HS-27A (cell line): ENCODE results near the gene CDC42EP1.
"Not testable (repeated sequence)": the region's sequence is repeated elsewhere in the genome, so short reads cannot be mapped to it uniquely, and the experiment has no call there.

Experiments used
- DNase-seq: peaks from one replicate; pipeline ENCODE4 v3.0.0-alpha.2; 2012; ENCODE audit warnings: low read depth, missing footprints

The CDC42EP1 gene

GRCh38 chr22:37559901-37560607 lies at the start of gene CDC42EP1:
Gene CDC42EP1 (plus strand): TSS chr22:37560480. CDS start chr22:37566350, 5,870 bp downstream.
- no peak for DNase-seq

DNA sequence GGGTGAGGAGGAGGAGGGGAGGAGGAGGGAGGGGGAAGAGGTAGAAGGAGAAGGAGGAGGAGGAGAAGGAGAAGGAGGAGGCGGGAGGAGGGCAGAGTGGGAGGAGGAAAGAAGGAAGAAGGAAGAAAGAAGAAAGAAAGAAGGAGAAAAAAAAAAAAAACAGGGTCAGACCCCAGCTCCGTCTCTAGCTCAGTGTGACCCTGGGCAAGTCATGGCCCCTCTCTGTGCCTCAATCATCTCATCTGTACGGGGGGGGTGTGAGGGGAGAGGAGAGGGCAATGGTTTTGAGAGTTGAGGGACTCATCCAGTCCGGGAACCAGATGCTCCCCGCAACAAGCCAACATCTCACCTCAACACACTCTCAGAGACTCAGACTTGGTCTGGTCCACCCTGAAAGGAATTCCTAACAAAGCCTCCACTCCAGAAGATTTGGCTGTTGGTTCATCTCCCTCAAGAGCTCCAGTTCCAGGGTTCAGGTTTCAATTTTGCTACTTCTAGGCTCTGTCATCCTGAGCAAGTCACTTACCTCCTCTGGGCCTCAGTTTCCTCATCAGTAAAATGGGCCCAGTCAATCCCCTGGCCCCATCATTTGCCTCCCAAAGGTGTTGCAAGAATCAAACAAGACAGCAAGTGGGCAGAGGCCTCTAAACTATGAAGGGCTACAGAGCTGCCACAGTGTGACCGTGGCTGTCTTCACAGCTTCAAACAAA lies 48.7 kb upstream of the CDC42EP1 start:
- no peak for DNase-seq

DNA sequence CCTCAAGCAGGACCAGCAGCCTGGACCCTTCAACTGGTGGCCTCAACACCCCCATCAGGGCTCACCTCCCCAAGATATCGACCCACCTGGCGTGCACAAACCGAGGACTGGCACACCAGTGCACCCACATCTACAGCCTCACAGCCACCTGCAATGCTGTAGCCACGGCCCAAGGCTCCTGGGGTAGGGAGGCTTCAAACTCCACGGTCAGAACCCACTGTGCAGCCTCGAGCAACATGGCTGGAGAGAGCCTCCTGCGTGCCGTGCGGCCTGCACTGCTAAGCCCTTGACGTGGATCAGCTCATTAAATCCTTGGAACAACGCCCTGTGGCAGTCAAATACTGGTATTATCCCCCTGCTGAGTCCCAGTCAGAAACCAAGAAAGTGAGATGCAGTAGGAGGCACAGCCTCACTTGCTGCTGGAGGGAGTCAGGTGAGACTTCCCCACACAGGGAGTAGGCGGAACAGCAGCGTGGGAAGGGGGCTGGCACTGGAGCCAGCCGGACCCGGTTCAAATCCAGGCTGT lies 45.7 kb upstream of the CDC42EP1 start:
- DNase-seq, result no peak

- no peak for DNase-seq
Measured at GRCh38 chr22:37515901-37516300, 44.4 kb upstream of the CDC42EP1 start.

DNA sequence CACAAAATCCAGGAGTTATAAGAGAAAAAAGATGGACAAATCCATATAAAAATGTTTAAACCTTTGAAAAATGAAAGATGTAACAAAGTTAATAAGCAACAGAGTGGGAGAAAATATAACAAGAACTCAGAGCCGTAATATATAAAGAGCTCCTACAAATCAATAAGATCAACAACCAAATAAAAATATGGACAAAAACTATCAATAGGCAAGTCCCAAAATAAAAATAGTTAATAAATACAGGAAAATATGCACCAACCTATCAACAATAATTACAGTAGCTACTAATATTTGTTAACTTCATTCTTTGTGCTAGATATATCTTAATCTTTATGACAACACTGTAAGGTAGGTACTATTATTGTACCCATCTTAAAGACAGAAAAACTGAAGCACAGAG lies 43.8 kb upstream of the CDC42EP1 start:
- DNase-seq, result no peak

GRCh38 chr22:37517826-37518450 lies 42.3 kb upstream of the CDC42EP1 start:
- no peak for DNase-seq

DNA sequence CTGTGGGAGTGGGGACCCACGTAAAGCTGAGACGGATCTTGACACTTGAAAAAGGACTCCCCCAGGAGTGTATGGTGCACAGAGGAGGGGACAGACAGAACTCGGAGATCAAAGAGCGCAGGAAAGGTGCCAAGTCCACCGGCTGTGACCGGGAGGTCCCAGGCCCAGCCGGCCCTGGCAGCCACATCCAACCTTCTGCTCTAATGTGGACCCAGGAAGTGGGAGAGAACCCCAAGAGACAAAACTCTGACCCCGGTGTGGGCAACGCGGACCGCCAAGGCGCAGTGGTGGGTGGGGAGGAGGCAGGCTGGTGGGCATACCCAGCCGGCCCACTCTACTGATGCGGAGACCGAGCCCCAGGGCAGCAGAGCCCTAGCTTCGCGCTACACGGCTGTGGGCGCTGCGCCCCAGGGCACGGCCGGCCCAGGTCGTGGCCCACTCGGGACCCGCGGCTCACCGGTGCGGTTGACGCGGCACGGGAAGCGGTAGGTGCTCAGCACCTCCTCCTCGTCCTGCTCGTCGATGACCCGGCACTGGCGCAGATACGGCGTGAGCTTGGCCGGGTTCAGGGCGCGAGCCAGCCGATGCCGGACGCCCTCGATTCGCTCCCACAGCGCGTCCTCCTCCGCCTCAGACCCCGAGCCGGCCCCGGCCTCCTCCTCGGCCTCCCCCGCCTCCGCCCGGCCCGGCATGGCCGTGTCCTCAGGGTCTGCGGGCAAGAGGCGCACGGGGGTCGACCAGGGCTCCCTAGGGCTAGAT lies 41.6 kb upstream of the CDC42EP1 start:
- DNase-seq, result no peak

- DNase-seq, result no peak
Measured at GRCh38 chr22:37519268-37520195, 40.7 kb upstream of the CDC42EP1 start, which contains the start of gene CARD10. Gene CARD10 (minus strand): TSS chr22:37519415. CDS start chr22:37519200, 215 bp downstream.

- no peak for DNase-seq
Measured at GRCh38 chr22:37520776-37521191, 39.5 kb upstream of the CDC42EP1 start.

GRCh38 chr22:37521236-37521739 lies 39.0 kb upstream of the CDC42EP1 start:
- DNase-seq, result no peak

- no peak for DNase-seq
Measured at GRCh38 chr22:37522482-37522881, 37.8 kb upstream of the CDC42EP1 start.

- peak; percentile 66 for DNase-seq
Measured at GRCh38 chr22:37525073-37525745, 35.1 kb upstream of the CDC42EP1 start.

DNA sequence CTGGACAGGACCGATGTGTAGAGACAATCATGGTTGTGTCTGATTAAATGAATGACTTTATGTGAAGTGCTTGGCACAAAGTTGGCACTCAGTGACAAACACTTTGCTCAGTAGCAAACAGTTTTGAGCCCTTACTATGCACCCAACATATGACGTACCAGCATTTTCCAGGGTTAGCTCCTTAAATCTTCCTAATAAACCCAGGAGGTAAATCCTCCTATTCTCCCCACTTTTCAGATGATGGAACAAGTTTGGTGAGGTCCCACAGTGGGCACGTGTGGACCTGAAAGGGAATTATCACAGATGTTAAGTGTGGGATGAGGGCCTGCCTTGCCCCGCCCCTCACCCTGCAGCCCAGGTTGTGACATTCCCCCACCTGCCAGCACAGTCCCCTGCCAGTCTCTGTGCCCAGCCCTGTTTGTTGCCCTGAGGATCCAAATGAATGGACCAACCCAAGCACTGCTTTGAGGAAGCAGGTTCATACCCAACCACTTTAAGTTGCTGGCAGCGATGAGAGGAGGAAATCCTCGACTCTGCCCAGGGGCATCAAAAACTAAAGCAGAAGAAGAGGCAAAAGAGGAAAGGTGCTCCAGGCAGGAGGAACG lies 34.4 kb upstream of the CDC42EP1 start:
- DNase-seq, result no peak

DNA sequence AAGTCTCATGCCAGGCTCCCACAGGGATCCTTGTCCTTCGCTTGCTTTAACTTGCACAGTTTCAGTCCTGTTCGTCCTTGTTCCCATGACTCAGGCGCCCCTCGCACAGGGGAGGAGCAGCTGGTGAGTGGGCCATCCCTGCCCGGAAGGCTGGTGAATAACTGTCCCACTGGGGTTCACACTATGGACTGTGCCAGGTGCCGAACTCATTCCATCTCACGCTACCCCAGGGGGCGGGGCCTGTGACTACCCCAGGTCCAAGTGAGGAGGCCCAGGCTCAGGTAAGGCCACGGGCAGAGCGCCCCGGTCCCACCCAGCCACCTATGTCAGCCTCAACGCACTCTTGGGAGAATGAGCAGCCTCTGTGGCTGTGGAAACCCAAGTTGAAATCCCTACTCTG lies 33.9 kb upstream of the CDC42EP1 start:
- DNase-seq, result no peak

GRCh38 chr22:37527081-37527752 lies 33.1 kb upstream of the CDC42EP1 start:
- DNase-seq, result not testable (repeated sequence)

DNA sequence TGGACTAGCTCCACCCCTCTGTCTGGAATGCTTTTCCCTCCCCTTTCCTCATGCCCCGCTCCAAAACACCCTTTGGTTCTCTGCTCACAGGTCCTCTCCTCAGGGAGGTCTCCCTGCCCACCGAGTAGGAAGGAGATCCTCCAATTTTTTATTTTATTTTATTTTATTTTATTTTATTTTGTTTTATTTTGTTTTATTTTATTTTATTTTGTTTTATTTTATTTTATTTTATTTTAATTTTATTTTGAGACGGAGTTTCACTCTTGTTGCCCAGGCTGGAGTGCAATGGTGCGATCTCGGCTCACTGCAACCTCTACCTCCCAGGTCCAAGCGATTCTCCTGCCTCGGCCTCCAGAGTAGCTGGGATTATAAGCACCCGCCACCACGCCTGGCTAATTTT lies 32.3 kb upstream of the CDC42EP1 start:
- not testable (repeated sequence) for DNase-seq

DNA sequence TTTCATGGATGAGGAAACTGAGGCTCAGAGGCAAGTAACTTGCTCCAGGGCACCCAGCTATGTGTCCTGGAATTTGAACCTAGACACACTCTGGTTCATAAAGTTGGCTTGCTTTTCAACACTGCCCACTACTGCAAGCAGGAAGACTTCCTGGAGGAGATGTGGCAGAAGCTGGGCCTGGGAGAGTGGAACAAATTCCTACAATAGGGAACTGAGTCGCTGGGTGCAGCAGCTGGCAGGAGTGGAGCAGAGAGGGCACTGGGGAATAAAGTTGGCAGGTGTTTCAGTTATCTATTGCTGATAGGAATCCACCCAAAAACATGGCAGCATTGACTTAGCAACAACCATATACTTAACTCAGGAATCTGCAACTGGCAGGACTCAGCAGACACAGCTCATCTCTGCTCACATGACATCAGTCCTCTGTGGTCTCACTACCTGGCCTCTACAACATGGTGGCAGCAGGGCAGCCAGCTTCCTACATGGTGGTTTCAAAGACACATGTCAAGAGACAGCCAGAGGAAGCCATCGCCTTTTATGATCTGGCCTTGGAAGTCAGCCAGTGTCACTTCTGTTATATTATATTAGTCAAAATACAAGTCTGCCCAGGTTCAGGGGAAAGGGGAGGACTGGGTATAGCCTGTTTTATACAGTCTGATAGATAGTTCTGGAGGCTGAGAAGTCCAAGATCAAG lies 30.5 kb upstream of the CDC42EP1 start:
- DNase-seq, result no peak

DNA sequence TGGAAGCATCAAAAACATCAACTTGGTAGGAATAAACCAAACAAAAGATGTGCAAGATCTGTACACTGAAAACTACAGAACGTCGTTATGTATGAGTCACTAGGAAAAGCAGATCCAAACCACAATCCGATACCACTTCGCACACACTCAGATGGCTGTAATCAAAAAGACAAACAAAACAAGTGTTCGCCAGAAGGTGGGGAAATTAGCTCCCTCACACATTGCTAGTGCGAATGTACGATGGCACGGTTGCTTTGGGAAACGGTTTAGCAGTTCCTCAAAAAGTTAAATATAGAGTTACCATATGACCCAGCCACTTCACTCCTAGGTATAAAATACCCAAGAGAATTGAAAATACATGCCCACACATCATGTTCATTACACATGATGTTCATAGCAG lies 26.3 kb upstream of the CDC42EP1 start:
- no peak for DNase-seq
